GM21717 (cell line): ENCODE results near the gene HS3ST5.

ENCODE experiments used
- ATAC-seq: cut with Tn5 transposase; IDR thresholded peaks from one replicate; pipeline ENCODE4 v1.9.1; 2021; ENCODE audit warnings: mild to moderate bottlenecking, moderate library complexity; ENCODE audit not compliant: unreplicated experiment

The HS3ST5 gene

GRCh38 chr6:114202389-114202788, 140.4 kb downstream of the HS3ST5 start:
- ATAC-seq = no peak

GRCh38 chr6:114200891-114201290, 141.9 kb downstream of the HS3ST5 start:
- no peak for ATAC-seq

- no peak for ATAC-seq
These were observed 147.0 kb downstream of the HS3ST5 start for GRCh38 chr6:114195631-114196403.

GRCh38 chr6:114195027-114195365, 147.8 kb downstream of the HS3ST5 start:
- no peak for ATAC-seq

GRCh38 chr6:114194362-114195026, 148.3 kb downstream of the HS3ST5 start:
- ATAC-seq = no peak

- ATAC-seq = no peak
These were observed 155.3 kb downstream of the HS3ST5 start for GRCh38 chr6:114187563-114187962.

GRCh38 chr6:114181664-114182063, 161.2 kb downstream of the HS3ST5 start:
- no peak for ATAC-seq

GRCh38 chr6:114179411-114179810, 163.4 kb downstream of the HS3ST5 start:
- ATAC-seq = no peak

GRCh38 chr6:114176726-114177125, 166.1 kb downstream of the HS3ST5 start:
- no peak for ATAC-seq

- no peak for ATAC-seq
These were observed 170.1 kb downstream of the HS3ST5 start for GRCh38 chr6:114172576-114173260.

GRCh38 chr6:114171473-114171872, 171.3 kb downstream of the HS3ST5 start:
- ATAC-seq = no peak

GRCh38 chr6:114170958-114171387, 171.8 kb downstream of the HS3ST5 start:
- ATAC-seq = no peak

- no peak for ATAC-seq
These were observed 172.5 kb downstream of the HS3ST5 start for GRCh38 chr6:114170372-114170771.

GRCh38 chr6:114169763-114170162, 173.1 kb downstream of the HS3ST5 start:
- no peak for ATAC-seq

- ATAC-seq = no peak
These were observed 174.9 kb downstream of the HS3ST5 start for GRCh38 chr6:114167583-114168576.

- no peak for ATAC-seq
These were observed 178.6 kb downstream of the HS3ST5 start for GRCh38 chr6:114164207-114164606.

GRCh38 chr6:114162691-114163347, 180.0 kb downstream of the HS3ST5 start:
- no peak for ATAC-seq

- no peak for ATAC-seq
These were observed 181.9 kb downstream of the HS3ST5 start for GRCh38 chr6:114160881-114161280.

- ATAC-seq = no peak
These were observed 183.1 kb downstream of the HS3ST5 start for GRCh38 chr6:114159727-114160126.
